Left colon (tissue), 2 donors: Measurements from ENCODE around the gene AUTS2. TPM values are rescaled to one million over a fixed set of nuclear protein-coding genes. Genes with fewer than 3 reads are reported as not detected.

Experiments used
- ATAC-seq: fragments of 200-7000 bp; cut with Tn5 transposase; one replicate; pipeline ENCODE4 v1.9.1; 2020; ENCODE audit warnings: mild to moderate bottlenecking, moderate library complexity
- DNase-seq, 2 donors: peaks; one replicate each; pipeline ENCODE4 v3.0.0-alpha.2; 2020
- intact Hi-C, 2 donors: fragments of 100-400 bp; cut with DNase I in 1 of 2; cut with micrococcal nuclease in 1 of 2; formaldehyde crosslinking; loops; one replicate each; pipeline versions ENCODE4 v1.11.2 to v1.14.0; 2022; cut with DNase I, micrococcal nuclease
- total RNA-seq, 2 donors: library from RNA; stranded (reverse); fragmentation: NEBNext Ultra II Directional; extraction: Animal tissue kit (Norgen Biotek cat#: 25700); gene quantifications; one replicate each; pipeline ENCODE4 v1.2.1, GENCODE V29; 2021
- donor health status: DM: no; HTN: no; CAD: no.
- donor health status: DM: yes; HTN: yes; CAD: no.

Gene AUTS2
- total RNA-seq, 2 donors from 2014 or later = 43.3 to 44.2 TPM

DNA sequence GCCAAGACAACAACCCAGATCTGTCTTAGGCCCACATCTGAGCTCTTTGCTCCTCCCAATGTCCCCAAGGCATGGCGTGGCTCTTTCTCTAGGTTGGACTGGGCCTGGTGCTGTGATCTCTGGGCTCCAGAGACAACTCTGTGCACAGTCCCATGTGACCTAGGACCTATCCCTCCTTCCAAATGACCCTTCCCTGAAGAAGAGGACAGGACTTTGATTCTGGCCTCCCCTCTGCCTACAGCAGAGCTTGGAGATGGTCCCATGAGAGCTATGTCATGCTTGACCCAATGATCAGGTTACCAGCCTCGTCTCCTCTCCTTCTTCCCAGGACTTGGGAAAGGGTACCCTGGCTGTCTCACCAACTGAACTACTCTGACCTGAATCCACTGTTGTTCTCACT lies 1237.4 kb downstream of the AUTS2 start:
- intact Hi-C loops = no loop called here
- DNase-seq = no peak
- ATAC-seq = no peak

DNA sequence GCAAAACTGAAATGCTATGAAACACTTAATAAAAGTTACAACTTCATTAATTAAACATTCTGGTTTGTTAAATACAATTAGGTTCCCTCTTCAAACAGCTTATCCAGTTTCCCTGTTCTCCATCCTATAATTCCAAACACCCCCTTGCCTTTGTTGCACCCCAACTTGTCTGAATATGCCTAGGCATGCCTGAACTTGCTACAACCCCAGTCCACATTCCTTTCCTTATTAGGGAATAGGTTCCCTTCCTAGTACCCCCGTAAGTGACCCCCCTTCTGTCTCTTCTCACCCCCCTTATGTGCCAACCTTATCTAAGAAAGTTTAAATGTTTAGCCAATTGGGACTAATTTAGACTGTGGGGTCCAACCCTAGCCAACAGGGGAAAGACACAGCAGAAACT lies 1238.0 kb downstream of the AUTS2 start:
- DNase-seq = no peak
- ATAC-seq = no peak
- intact Hi-C loops = no loop called here

DNA sequence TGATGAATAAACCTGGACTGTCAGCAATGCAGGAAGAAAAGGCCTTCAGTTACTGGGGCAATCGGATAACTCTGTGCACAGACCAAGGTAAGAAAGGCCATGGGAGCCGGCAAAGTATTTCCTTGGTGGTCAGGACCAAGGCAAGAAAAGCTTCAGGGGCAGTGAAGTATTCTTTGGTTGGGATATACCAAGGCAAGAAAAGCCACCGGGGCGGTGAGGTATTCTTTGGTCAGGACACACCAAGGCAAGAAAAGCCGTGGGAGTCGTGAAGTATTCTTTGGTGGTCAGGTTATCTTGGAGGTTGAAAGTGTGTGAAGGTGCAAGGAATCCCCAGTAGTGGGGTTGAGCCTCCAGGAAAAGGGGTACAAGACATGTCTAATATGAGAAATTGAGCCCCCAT lies 1238.7 kb downstream of the AUTS2 start:
- ATAC-seq (no peak), DNase-seq (no peak)
- intact Hi-C loops = no loop called here

DNA sequence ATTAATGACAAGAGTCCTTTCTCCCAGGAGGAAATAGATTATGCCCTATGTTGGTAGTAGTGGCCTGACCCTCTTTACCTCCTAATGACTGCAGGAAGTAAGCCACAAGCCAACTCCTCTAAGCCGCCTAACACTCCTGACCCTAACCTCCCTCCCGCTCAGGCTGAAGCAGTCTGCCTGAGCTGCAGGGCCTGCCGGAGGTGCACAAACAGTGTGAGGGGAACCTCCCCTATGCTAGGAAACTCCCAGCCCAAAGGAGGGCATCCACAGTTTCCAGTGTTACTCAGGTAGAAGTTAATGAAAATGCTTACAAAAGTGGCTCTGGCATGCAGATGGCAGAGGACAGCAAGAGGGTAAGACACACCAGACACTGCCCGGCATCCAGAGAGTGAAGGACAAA lies 1239.3 kb downstream of the AUTS2 start:
- ATAC-seq = no peak
- intact Hi-C loops = no loop called here

DNA sequence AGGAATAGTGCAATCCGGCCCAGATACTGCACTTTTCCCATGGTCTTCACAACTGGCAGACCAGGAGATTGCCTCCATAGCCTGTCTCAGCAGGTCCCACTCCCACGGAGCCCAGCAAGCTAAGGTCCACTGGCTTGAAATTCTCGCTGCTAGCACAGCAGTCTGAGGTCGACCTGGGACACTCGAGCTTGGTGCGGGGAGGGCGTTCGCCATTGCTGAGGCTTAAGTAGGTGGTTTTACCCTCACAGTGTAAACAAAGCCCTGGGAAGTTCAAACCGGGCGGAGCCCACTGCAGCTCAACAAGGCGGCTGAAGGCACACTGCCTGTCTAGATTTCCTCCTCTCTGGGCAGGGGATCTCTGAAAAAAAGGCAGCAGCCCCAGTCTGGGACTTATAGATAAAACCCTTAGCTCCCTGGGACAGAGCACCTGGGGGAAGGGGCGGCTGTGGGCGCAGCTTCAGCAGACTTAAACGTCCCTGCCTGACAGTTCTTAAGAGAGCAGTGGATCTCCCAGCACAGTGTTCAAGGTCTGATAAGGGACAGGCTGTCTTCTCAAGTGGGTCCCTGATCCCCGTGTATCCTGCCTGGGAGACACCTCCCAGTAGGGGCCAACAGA lies 1240.1 kb downstream of the AUTS2 start:
- DNase-seq (no peak), ATAC-seq (no peak)
- intact Hi-C loops = no loop called here

More for the DNA sequence above, 1239.3 kb downstream of the AUTS2 start:
- DNase-seq = no peak
